Adrenal gland (tissue), 12 donors: Measurements from ENCODE around the gene SMAD7. TPM values are rescaled to one million over a fixed set of nuclear protein-coding genes. Genes with fewer than 3 reads are reported as not detected.

ENCODE experiments used
- DNase-seq, 7 donors: peaks; one replicate each; pipeline ENCODE4 v3.0.0-alpha.2; 2019 to 2020
- H3K27ac ChIP-seq, 5 donors: fragments of 200-600 bp; sonication (generic) in 4 of 5; 1 replicate in 3 of 5; 2 replicates in 2 of 5; pipeline versions ENCODE4 v1.5.1 to v1.8.0; 2016 to 2020; ENCODE audit warnings: mild to moderate bottlenecking in 1 of 5
- H3K27me3 ChIP-seq: fragments of 200-600 bp; 2 replicates; pipeline ENCODE4 v1.8.0; 2021
- H3K36me3 ChIP-seq, 2 donors: fragments of 200-600 bp; replicated peaks in 1 of 2; 1 replicate in 1 of 2; 2 replicates in 1 of 2; pipeline versions ENCODE4 v1.5.1 to v1.8.0; 2018 to 2022
- H3K4me1 ChIP-seq, 2 donors: fragments of 200-600 bp; replicated peaks in 1 of 2; 1 replicate in 1 of 2; 2 replicates in 1 of 2; pipeline versions ENCODE4 v1.5.1 to v1.8.0; 2018 to 2021
- H3K4me3 ChIP-seq, 4 donors: fragments of 200-600 bp; sonication (generic) in 3 of 4; one replicate each; pipeline ENCODE4 v1.5.1; 2016 to 2018
- H3K9me3 ChIP-seq, 3 donors: fragments of 200-600 bp; sonication (generic) in 1 of 3; replicated peaks in 1 of 3; 1 replicate in 2 of 3; 2 replicates in 1 of 3; pipeline versions ENCODE4 v1.5.1 to v1.8.0; 2016 to 2021
- POLR2A ChIP-seq, 2 donors: fragments of 450-650 bp; IDR thresholded peaks; one replicate each; pipeline ENCODE4 v1.6.1; 2017; ENCODE audit warnings: antibody characterized with exemption in 2 of 2, mild to moderate bottlenecking in 2 of 2, moderate library complexity in 1 of 2
- WGBS, 4 donors: extraction: QIAGEN DNeasy Blood & Tissue Kit in 2 of 4; methylation state at CpG; one replicate each; pipeline versions ENCODE4 v1.1.5 to v1.1.7; 2013 to 2017; 5-methylcytosine and 5-hydroxymethylcytosine counted together
- intact Hi-C, 2 donors: fragments of 100-400 bp; cut with DNase I; formaldehyde crosslinking; loops; one replicate each; pipeline versions ENCODE4 v1.14.1 to v1.15.0; 2022 to 2023
- polyA plus RNA-seq, 3 donors: library from polyadenylated mRNA; stranded (reverse); fragments of 200-250 nt in 2 of 3; fragments of 350-450 nt in 1 of 3; fragmentation: Illumina TruSeq in 1 of 3; extraction: RNeasy Lipid Tissue Mini Kit (QIAGEN cat#74804) in 1 of 3; gene quantifications; one replicate each; pipeline ENCODE4 v1.2.3, GENCODE V29; 2013 to 2014
- total RNA-seq, 9 donors: library from RNA; depleted of rRNA in 4 of 9; stranded (reverse); fragments of >200 nt in 4 of 9; fragments of 120-200 nt in 1 of 9; fragmentation: NEBNext Ultra II Directional in 1 of 9; extraction: Animal tissue kit (Norgen Biotek cat#: 25700) in 1 of 9; gene quantifications; one replicate each; pipeline versions ENCODE4 v1.1.0 to v1.2.4, GENCODE V29; 2013 to 2023
- TF ChIP-seq, protein P1 (sequence below), 6 experiments: fragments of 450-650 bp in 4 of 6; fragments of 200-600 bp in 2 of 6; sonication (generic) in 1 of 6; IDR thresholded peaks; 1 replicate in 5 of 6; 2 replicates in 1 of 6; pipeline versions ENCODE4 v1.5.1 to v1.8.0; 2016 to 2021; ENCODE audit warnings: antibody characterized with exemption in 6 of 6, mild to moderate bottlenecking in 2 of 6, moderate library complexity in 1 of 6
- donor health status: healthy with polysubstance abuse.
- donor health status: Bipolar disorder and iron deficiency.
- donor health status: DM: yes; HTN: yes; CAD: no.
- donor health status: DM: no; HTN: no; CAD: no.
- donor health status: DM: no; HTN: no; CAD: no.
- donor health status: DM: yes; HTN: yes; CAD: no.

SMAD7 gene
- total and polyA plus RNA-seq, 12 donors: 6.1 to 68.3 (median 16.8) TPM

DNA sequence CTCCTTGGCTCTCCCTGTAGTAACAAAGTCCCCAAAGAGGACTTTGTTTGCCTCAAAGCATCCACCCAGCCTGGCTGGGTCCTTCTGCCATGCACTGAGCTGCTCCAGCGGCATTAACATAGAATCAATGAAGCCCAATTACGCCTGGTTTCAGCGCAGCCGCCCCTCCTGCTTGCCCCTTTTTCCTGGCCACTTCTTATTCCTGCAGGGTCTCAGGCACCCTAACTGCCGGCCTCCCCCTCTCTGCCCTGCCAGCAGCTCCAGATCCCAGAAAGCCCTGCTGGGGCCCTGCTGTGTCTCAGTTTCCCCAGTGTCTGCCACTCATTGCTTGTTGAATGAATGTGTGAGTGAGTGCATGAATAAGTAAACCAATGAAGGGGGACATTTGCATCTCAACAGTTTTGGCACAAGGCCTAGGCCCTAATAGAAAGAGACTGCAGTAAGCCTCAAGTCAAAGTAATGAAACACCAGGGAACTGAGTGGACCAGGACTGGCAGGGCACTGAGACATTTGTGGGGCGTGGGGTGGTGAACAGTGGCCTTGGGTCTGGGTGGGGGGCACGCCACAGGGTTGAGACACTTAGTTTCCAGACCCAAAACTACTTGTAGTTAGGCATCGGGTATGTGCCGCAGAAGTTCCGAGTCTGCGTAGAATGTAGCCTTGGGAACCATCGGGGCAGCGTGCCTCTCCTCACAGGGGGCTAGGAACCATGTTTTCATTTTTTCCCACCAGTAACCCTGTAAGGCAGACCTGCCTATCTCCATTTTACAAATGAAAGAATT lies 60.6 kb downstream of the SMAD7 start:
- TF ChIP-seq, protein P1, sequence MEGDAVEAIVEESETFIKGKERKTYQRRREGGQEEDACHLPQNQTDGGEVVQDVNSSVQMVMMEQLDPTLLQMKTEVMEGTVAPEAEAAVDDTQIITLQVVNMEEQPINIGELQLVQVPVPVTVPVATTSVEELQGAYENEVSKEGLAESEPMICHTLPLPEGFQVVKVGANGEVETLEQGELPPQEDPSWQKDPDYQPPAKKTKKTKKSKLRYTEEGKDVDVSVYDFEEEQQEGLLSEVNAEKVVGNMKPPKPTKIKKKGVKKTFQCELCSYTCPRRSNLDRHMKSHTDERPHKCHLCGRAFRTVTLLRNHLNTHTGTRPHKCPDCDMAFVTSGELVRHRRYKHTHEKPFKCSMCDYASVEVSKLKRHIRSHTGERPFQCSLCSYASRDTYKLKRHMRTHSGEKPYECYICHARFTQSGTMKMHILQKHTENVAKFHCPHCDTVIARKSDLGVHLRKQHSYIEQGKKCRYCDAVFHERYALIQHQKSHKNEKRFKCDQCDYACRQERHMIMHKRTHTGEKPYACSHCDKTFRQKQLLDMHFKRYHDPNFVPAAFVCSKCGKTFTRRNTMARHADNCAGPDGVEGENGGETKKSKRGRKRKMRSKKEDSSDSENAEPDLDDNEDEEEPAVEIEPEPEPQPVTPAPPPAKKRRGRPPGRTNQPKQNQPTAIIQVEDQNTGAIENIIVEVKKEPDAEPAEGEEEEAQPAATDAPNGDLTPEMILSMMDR (IDR thresholded peaks at IDR 0.05): no peak
- no peak for TF ChIP-seq POLR2A (IDR thresholded peaks at IDR 0.05)
- intact Hi-C loops: no loop called here
- Histone ChIP-seq H3K4me3 (no peak overlapping the region), H3K4me1 (peaks cover 6 to 7% of the 10 kb centered on the region in 2 donors), H3K9me3 (no peaks in the 10 kb centered on the region), H3K27me3 (no peaks in the 10 kb centered on the region), H3K36me3 (no peaks in the 10 kb centered on the region), H3K27ac (peak overlapping the region in 1 of 5 donors; percentile 7)
- DNase-seq: no peak
- WGBS, 4 donors: 94 to 98% (median 97%) methylated on average over 12 to 13 of the region's 13 CpGs

DNA sequence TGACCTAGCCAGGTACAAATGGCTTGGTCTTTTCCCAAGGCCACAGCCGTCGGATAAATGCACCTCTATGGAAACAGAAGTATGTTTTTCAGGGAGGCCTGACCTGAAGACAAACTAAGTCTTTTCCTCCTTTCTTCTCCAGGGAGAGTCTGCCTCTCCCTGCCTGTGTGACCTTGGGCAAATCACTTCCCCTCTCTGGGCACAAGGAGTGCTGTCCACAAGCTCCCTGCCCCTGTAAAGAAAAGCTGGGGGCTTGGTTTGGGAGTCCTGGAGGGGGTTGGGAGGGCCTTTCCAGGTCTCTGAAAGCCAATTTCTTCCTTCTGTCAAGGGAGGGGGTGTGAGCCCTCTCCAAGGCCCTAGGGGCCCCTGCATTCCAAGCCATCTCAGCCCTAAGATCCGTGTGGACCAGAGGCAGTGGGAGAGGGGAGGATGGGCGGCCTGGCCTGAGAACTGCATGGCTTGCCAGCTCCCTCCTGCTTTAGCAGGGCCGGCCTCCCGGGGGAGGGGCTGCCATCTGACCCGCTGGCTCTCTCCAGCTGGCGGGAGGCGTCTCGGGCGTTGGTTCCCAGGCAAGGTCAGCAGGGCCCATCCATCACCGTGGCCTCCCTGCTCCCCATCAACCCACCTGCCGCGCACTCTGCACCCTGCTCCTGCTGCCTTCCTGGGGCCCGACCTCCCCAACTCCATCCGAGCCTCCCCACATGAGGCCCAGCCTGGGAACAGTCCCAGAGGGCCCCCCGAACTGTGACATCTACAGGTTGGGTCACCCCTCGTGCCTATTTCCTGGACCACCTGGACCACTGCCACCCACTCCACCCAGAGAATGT lies 61.4 kb downstream of the SMAD7 start:
- WGBS, 4 donors: 36 to 72% (median 45%) methylated on average over 4 to 18 of the region's 18 CpGs
- intact Hi-C loops: no loop called here
- no peak overlapping the region for H3K4me3 ChIP-seq
- no peaks in the 10 kb centered on the region for H3K36me3 ChIP-seq
- no peaks in the 10 kb centered on the region for H3K9me3 ChIP-seq
- no peaks in the 10 kb centered on the region for H3K27me3 ChIP-seq
- DNase-seq: peak; percentile 67 to 86 (median 76)
- H3K4me1 ChIP-seq: peaks cover 6 to 7% of the 10 kb centered on the region in 2 donors
- H3K27ac ChIP-seq: peak overlapping the region in 1 of 5 donors; percentile 7
- no peak for TF ChIP-seq POLR2A (IDR thresholded peaks at IDR 0.05)
- TF ChIP-seq, protein P1 (IDR thresholded peaks at IDR 0.05): peak in 1 of 6 experiments; percentile 10

DNA sequence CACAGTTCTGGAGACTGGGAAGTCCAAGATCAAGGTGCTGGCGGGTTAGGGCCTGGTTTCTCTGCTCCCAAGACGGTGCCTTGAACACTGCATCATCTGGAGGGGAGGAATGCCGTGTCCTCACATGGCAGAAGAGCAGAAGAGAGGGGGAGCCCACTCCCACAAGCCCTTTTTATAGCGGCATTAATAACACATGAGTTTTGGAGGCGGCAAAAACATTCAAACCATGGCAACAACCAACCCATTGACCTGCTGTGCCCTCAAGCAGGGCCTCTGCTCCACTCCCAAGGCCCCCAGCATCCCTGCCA lies 62.0 kb downstream of the SMAD7 start:
- 92 to 94% (median 93%) methylated on average over 4 to 5 of the region's 5 CpGs for WGBS, 4 donors
- intact Hi-C loops: no loop called here
- Histone ChIP-seq H3K4me3 (no peak overlapping the region), H3K4me1 (peaks cover 6 to 7% of the 10 kb centered on the region in 2 donors), H3K27ac (no peak overlapping the region), H3K27me3 (no peaks in the 10 kb centered on the region), H3K36me3 (no peaks in the 10 kb centered on the region), H3K9me3 (no peaks in the 10 kb centered on the region)
- no peak for TF ChIP-seq POLR2A (IDR thresholded peaks at IDR 0.05)
- TF ChIP-seq, protein P1 (IDR thresholded peaks at IDR 0.05): no peak
- DNase-seq: no peak

DNA sequence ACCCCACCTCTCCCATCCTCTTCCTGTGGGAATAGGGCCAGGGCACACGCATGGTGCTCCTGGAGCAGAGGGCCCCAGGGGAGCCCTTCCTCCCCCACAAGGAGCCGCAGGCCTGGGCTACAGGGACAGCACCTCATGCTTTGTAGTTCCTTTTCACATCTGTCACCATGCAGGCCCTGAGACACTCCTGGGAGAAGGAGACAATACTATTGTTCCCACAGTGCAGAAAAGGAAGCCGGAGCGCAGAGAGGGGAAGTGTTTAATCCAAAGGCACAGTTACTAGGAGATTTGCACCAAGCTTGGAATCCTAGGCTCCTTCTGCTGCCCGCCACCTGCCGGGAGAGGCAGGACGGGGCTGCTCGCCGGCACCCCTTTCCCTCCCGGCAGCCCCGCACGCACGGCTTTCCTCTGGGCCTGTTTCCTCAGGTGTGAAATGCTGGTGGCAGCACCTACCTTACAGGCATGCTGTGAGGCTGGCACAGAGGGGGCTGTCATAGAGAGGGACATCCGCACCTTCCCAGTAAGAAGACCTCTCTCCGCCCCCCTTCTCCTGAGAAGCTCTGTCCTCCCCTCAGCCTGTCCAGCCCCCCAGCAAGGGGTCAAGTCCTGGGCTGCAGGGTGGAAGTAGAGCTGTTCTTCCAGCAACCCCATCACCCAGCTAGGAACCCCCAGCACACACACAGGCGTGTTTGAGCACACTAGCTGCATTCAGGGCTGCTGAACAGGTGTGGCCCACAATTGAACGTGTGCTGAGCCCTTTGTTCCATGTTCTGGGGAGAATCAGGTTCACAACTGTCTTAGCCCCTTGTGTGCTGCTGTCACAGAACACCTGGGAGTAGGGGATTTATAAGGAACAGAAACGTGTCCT lies 62.6 kb downstream of the SMAD7 start:
- no peaks in the 10 kb centered on the region for H3K27me3 ChIP-seq
- H3K36me3 ChIP-seq: no peaks in the 10 kb centered on the region
- no peak overlapping the region for H3K4me3 ChIP-seq
- intact Hi-C loops: no loop called here
- H3K9me3 ChIP-seq: no peaks in the 10 kb centered on the region
- no peak for DNase-seq
- TF ChIP-seq POLR2A (IDR thresholded peaks at IDR 0.05): no peak
- TF ChIP-seq, protein P1 (IDR thresholded peaks at IDR 0.05): no peak
- 84 to 98% (median 94%) methylated on average over 9 to 18 of the region's 18 CpGs for WGBS, 4 donors
- H3K27ac ChIP-seq: no peak overlapping the region
- H3K4me1 ChIP-seq: peaks cover 6 to 7% of the 10 kb centered on the region in 2 donors
